GM23248 (cell line): ENCODE measurements around the gene ACVR1B.

Experiments
- EZH2 ChIP-seq: fragments of 200-600 bp; sonication (generic); IDR thresholded peaks from 2 replicates; pipeline ENCODE4 v1.6.1; 2018; ENCODE audit warnings: antibody characterized with exemption, mild to moderate bottlenecking; ENCODE audit not compliant: insufficient read depth, poor library complexity, severe bottlenecking
- EZH2phosphoT487 ChIP-seq: fragments of 200-600 bp; sonication (generic); IDR thresholded peaks from 2 replicates; pipeline ENCODE4 v1.6.1; 2018; ENCODE audit warnings: antibody characterized with exemption, moderate library complexity, mild to moderate bottlenecking, low read depth; ENCODE audit not compliant: insufficient read depth

GRCh38 chr12:51941604-51942003 is 9.9 kb upstream of the ACVR1B start:
- TF ChIP-seq EZH2 (no peak), EZH2phosphoT487 (no peak)
